WTC11 (cell line): ENCODE results near the gene TTYH1. TPM values are rescaled to one million over a fixed set of nuclear protein-coding genes. Genes with fewer than 3 reads are reported as not detected.

Experiments
- ATAC-seq: fragments of 200-7000 bp; cut with Tn5 transposase; 2 replicates; pipeline ENCODE4 v1.10.0; 2021; ENCODE audit warnings: mild to moderate bottlenecking, moderate library complexity
- CTCF ChIA-PET: fragments of 300-600 bp; sonication (Branson Sonifier 250); formaldehyde crosslinking; loops from one replicate; lab custom pipeline; 2021; ENCODE audit warnings: antibody characterized with exemption; lab: Charles Lee
- POLR2A ChIA-PET: fragments of 350-600 bp; sonication (Branson Sonifier 250); formaldehyde crosslinking; loops from one replicate; lab custom pipeline; 2021; ENCODE audit warnings: antibody characterized with exemption; lab: Charles Lee
- DNase-seq: peaks from one replicate; pipeline ENCODE4 v3.0.0; 2021; ENCODE audit warnings: low spot score
- H3K27ac Mint-ChIP-seq: 2 replicates; pipeline ENCODE4 v1.8.0; 2021; ENCODE audit warnings: mixed read lengths
- H3K27me3 Mint-ChIP-seq: 2 replicates; pipeline ENCODE4 v1.8.0; 2021; ENCODE audit warnings: low read depth, mild to moderate bottlenecking, moderate library complexity, mixed read lengths
- H3K36me3 Mint-ChIP-seq: 2 replicates; pipeline ENCODE4 v1.8.0; 2021; ENCODE audit warnings: mixed read lengths
- H3K4me1 Mint-ChIP-seq: 2 replicates; pipeline ENCODE4 v1.8.0; 2022; ENCODE audit warnings: mixed read lengths
- H3K4me3 Mint-ChIP-seq: 2 replicates; pipeline ENCODE4 v1.8.0; 2021; ENCODE audit warnings: mild to moderate bottlenecking, moderate library complexity, mixed read lengths
- H3K9me3 Mint-ChIP-seq: 2 replicates; pipeline ENCODE4 v1.8.0; 2021; ENCODE audit warnings: mixed read lengths
- ARID4B ChIP-seq: sonication (generic); formaldehyde crosslinking; IDR thresholded peaks from 2 replicates; pipeline ENCODE4 v1.8.0; 2023; ENCODE audit warnings: missing genetic modification reagents, mild to moderate bottlenecking, borderline replicate concordance
- E2F1 ChIP-seq: sonication (generic); formaldehyde crosslinking; IDR thresholded peaks from 2 replicates; pipeline ENCODE4 v1.8.0; 2022; ENCODE audit warnings: mild to moderate bottlenecking, missing genetic modification reagents
- E2F5 ChIP-seq: sonication (generic); formaldehyde crosslinking; IDR thresholded peaks from 2 replicates; pipeline ENCODE4 v1.8.1; 2022; ENCODE audit warnings: mild to moderate bottlenecking, moderate library complexity, missing genetic modification reagents
- FOXK1 ChIP-seq: sonication (generic); formaldehyde crosslinking; IDR thresholded peaks from 2 replicates; pipeline ENCODE4 v1.8.0; 2022; ENCODE audit warnings: mild to moderate bottlenecking, moderate library complexity, missing genetic modification reagents
- FOXP1 ChIP-seq: sonication (generic); formaldehyde crosslinking; IDR thresholded peaks from 2 replicates; pipeline ENCODE4 v1.8.0; 2022; ENCODE audit warnings: missing genetic modification reagents, mild to moderate bottlenecking, moderate library complexity, borderline replicate concordance
- MAX ChIP-seq: sonication (generic); formaldehyde crosslinking; IDR thresholded peaks from 2 replicates; pipeline ENCODE4 v1.8.0; 2022; ENCODE audit warnings: mild to moderate bottlenecking, missing genetic modification reagents
- NR2C2 ChIP-seq: sonication (generic); formaldehyde crosslinking; IDR thresholded peaks from 2 replicates; pipeline ENCODE4 v1.8.0; 2022; ENCODE audit warnings: mild to moderate bottlenecking, missing genetic modification reagents
- NR3C1 ChIP-seq: sonication (generic); formaldehyde crosslinking; conservative IDR thresholded peaks from 2 replicates; pipeline ENCODE4 v1.8.1; 2023; ENCODE audit warnings: low read depth, mild to moderate bottlenecking, missing genetic modification reagents
- SMAD3 ChIP-seq: sonication (generic); formaldehyde crosslinking; IDR thresholded peaks from 2 replicates; pipeline ENCODE4 v1.8.0; 2022; ENCODE audit warnings: missing genetic modification reagents, mild to moderate bottlenecking, borderline replicate concordance
- USF1 ChIP-seq: sonication (generic); formaldehyde crosslinking; IDR thresholded peaks from 2 replicates; pipeline ENCODE4 v1.8.0; 2022; ENCODE audit warnings: mild to moderate bottlenecking, missing genetic modification reagents
- USF2 ChIP-seq: sonication (generic); formaldehyde crosslinking; IDR thresholded peaks from 2 replicates; pipeline ENCODE4 v1.8.1; 2023; ENCODE audit warnings: mild to moderate bottlenecking, missing genetic modification reagents, moderate library complexity
- ZNF416 ChIP-seq: fragments of 250-450 bp; sonication (Bioruptor Pico); IDR thresholded peaks from 2 replicates; pipeline ENCODE4 v1.9.0; 2021; ENCODE audit warnings: mild to moderate bottlenecking, inconsistent platforms
- ZNF671 ChIP-seq: fragments of 250-450 bp; sonication (Bioruptor Pico); IDR thresholded peaks from 2 replicates; pipeline ENCODE4 v1.8.0; 2021; ENCODE audit warnings: mild to moderate bottlenecking
- total RNA-seq: library from RNA; stranded (reverse); gene quantifications from 3 replicates; pipeline ENCODE4 v1.2.3, GENCODE V29; 2021

The TTYH1 gene
- total RNA-seq, 1 experiment from 2014 or later: 37.1 TPM

- peak overlapping the region; percentile 63 for H3K4me3 Mint-ChIP-seq
- CTCF ChIA-PET: no interaction called here
- H3K36me3 Mint-ChIP-seq: no peaks in the 10 kb centered on the region
- H3K9me3 Mint-ChIP-seq: no peaks in the 10 kb centered on the region
- DNase-seq (peak; percentile 55), ATAC-seq (peak; percentile 39)
- no peak overlapping the region for H3K27ac Mint-ChIP-seq
- peaks cover 54% of the 10 kb centered on the region for H3K27me3 Mint-ChIP-seq
- TF ChIP-seq ARID4B: peak; percentile 65; the same call in 1 of the 2 replicates
- TF ChIP-seq FOXP1 (CRISPR knock-in tag): peak; percentile 34; the same call in 1 of the 2 replicates
- 0 out of 2 replicates have a peak, but pooled peaks have one; percentile 4 for TF ChIP-seq FOXK1 (CRISPR knock-in tag)
- TF ChIP-seq MAX (CRISPR knock-in tag): peak; percentile 91
- TF ChIP-seq ZNF671: no peak
- peak; percentile 46; the same call in 1 of the 2 replicates for TF ChIP-seq USF1 (CRISPR knock-in tag)
- peak; percentile 20; the same call in 1 of the 2 replicates for TF ChIP-seq USF2 (CRISPR knock-in tag)
- TF ChIP-seq NR3C1 (CRISPR knock-in tag): no peak
- TF ChIP-seq SMAD3 (CRISPR knock-in tag): no peak
- TF ChIP-seq E2F5 (CRISPR knock-in tag): peak; percentile 56; the same call in 1 of the 2 replicates
- TF ChIP-seq ZNF416 (CRISPR knock-in tag): no peak
- no peak for TF ChIP-seq E2F1 (CRISPR knock-in tag)
- TF ChIP-seq NR2C2 (CRISPR knock-in tag): 0 out of 2 replicates have a peak, but pooled peaks have one; percentile 37
- POLR2A ChIA-PET: no interaction called here
- H3K4me1 Mint-ChIP-seq: peaks cover 26% of the 10 kb centered on the region
Observed at GRCh38 chr19:54470991-54471782, 55.9 kb downstream of the TTYH1 start.
